GM18867 (cell line): ENCODE measurements around the gene TMOD1.

Source experiments
- ATAC-seq: cut with Tn5 transposase; IDR thresholded peaks from one replicate; pipeline ENCODE4 v1.9.1; 2021; ENCODE audit warnings: mild to moderate bottlenecking, moderate library complexity; ENCODE audit not compliant: unreplicated experiment

TMOD1 gene

DNA sequence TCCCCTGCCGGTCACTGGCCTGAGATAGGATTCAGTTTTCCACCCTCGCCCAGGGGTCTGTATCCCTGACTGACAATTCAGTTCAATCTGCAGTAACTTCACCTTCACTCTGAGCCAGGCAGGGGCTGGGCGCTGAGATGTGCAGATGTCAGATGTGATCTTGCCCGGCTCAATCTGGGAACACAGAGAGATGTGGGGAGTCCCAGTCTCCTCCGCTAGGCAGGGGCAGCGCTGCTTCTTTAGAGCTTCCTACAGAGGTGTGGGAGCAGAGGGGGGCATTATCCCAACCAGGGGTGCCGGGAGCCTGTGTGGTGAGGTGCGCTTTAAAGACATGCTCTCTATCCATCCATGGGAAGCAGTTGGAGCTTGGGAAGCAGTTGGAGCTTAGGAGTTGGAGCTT is 14.6 kb downstream of the TMOD1 start:
- ATAC-seq = no peak

DNA sequence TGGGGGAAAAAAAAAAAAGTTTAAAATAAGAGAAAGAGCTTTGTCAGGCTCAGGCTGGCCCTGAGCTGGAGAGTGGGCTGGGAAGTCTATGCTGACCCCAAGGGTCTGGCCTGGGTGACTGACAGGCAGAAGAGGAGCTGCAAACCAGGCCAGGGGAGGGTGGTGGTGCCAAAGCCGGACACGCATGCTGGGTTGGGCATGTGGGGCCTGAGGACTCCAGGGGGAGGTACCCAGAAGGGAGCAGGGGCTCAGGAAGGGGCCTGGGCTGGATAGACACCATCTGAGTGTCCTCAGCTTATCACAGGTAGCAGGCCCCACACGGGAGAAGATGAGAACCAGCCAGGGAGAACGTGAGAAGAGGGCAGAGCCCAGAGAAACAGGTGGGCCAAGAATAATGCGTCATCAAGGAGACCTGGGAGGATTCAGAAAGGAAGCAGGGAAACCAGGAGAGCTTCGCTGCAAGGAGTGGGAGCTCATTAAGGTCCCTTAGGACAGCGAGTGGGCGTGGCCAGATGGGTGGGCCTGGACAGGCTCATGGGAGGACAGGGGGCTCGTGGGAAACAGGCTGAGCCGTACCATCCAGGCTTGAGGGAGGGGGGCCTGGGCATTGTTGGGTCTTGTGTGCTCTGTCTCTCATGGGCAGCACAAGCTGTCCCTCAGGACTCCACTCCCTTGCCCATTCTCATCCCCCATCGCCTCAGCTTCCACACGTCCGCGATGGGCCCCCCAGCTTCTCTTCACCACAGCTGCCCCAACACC is 16.0 kb downstream of the TMOD1 start:
- ATAC-seq = no peak

DNA sequence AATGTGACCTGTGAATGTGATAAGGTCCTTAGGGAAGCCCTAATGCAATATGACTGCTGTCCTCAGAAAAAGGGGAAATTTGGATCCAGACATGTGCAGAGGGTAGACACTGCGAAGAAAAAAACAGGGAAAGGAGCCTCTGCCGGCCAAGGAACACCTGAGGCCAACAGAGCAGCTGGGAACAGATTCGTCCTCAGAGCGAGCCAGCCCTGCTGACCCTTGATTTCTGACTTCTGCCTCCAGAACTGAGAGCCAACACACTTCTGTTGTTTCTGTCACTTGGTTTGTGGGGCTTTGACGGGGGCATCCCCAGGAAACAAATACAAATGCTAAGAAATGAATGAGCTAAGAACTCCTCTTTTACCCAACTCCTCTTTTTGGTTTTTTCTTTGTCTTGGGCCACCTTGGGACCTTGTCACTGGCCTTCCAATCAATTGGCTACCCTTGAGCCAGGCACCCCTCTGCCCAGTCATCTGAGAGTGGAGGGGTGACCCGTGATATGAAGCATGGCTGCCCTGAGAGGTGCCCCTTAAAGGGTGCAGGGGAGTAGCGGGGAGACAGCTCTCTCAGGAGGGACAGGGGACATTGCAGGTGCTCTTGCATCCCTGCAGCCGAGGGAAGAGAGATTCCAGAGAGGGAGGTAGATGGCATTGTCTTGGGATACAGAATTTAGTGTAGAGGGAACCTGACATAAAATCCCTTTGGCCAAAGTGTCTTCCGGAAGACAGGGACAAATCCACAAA is 16.9 kb downstream of the TMOD1 start:
- ATAC-seq = no peak

DNA sequence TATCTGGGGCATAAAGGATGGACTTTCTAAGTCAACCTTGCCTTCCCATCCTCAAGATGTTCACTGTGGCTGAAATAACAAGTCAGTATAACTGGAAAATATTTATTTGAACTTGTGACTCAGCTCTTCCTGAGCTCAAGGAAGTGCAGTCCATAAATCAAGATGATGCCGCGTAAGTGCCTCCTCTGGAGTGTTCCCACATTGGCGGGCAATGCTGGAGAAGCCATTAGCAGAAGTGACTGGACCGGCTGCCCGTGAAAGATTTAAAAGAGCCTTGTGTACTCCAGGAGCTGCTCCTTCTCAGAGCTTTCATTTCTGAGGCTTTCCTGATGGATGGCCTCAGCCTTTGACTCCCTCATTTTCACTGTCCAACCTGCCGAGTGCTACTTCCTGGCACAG is 17.4 kb downstream of the TMOD1 start:
- ATAC-seq = no peak

DNA sequence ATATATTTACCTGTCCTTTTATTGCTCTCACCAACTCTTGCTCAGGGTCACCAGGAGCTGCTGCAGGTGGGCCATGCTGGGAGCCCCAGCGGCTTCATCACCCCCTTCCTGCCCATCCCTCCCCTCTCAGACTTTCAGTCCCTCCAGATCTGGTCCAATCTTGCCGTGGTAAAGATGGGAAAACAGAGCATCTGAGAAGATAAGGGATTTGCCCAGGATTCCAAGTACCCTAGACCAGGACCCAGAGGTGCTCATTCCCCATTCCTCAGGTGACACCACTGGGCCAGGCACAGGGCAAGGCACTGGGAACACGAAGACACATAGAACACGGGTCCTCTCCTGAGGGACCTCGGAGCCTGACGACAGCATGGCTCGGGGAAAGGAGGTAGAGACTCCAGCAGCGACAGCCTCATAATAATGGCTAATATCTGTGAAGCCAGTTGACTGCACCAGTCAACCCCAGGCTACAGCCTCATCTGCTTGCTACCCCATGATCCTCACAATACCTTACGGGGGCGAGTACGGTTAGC is 18.0 kb downstream of the TMOD1 start:
- no peak for ATAC-seq

DNA sequence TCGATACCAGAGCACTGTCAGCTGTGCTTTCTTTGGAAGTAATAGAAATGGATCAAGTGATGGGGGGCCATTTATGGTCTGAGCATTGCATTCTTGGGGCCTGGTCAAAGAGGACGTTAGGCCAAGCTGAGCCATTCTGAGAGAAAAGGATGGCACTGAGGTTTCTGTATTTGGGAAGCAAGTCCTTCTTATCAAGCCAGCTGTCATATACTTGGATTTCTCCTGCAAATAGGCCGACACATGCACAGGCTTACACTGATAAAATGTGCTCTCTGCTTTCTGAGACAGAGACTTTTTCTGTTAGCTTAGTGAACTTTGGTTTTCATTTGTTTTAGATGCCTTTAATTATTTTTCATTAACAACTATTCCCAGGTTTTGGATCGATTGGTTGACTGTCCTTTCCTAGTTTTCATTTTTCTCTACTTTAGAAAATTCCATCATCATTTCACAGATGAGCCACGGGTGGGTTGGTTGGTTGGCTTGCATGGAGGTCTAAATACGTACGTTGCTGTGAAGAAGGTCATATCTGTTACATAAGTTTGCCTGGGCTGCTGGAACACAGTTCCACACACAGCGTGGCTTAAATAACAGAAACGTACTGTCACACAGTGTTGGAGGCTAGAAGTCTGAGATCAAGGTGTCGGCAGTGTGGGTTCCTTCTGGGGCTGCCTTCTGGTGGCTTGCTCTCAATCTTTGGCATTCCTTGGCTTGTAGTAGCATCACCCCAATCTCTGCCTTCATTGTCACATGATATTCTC is 20.3 kb downstream of the TMOD1 start:
- ATAC-seq = no peak

DNA sequence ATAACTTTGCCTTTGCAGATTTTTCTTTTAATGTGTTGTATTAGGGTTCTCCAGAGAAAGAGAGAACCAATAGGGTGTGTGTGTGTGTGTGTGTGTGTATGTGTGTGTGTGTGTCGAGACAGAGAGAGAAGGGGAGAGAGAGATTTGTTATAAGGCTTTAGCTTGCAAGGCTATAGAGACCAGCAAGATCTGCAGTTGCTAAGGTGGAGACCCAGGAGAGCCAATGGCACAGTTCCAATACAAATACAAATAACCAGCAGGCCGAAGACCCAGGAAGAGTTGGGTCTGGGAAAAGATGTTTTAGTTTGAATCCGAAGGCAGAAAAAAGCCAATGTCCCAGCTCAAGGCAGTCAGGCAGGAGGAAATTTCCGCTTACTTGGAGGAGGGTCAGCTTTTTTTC is 23.0 kb downstream of the TMOD1 start:
- no peak for ATAC-seq

DNA sequence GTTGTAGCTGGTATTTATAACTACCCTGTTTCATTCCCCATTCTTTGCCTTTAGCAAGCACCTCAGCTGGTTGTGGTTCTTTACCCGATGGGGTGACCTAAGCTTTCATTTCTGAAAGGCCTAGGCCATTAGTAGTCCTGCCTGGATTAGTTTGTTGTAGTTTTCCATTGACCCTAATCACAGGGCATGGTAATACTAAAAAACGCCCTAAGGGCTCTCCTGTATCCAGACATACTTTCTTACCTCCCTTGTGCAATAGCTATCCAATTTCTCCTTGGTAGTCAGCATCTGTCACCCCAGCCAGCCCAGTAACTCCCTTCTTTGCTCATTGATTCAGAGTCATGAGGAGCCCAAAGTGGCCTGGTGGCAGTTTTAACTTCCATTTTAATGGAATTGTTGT is 24.0 kb downstream of the TMOD1 start:
- ATAC-seq = no peak

DNA sequence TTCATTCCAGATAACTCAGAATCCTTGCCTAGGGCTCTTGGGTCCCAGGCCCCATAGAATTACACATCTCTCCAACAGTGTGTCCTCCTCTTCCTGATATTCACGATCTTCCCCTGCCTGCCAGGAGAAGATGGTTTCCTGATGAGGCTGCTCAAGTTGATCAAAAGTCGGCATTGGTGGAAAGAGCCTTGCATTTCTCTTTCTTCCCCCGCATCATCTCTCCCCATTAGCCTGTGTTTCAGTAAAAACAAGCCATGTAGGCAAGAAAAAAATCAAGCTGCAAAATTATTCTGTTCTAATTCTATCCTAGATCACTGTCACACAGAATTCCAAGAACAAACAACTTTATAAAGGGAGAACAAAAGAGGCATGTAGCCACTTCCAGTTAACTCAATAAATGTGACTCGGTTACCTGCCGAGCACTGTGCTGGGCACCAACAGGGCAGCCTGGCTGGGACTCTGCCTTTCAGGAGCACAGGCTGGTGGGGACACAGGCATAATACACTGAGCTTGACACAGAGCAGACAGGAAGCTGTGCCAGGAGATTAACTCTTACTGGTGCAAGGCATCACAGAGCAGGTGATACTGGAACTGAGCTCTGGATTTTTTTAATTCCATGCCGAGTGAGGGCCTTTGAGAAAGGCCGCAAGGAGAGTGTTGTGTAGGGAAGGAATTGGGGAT is 25.6 kb downstream of the TMOD1 start:
- no peak for ATAC-seq

DNA sequence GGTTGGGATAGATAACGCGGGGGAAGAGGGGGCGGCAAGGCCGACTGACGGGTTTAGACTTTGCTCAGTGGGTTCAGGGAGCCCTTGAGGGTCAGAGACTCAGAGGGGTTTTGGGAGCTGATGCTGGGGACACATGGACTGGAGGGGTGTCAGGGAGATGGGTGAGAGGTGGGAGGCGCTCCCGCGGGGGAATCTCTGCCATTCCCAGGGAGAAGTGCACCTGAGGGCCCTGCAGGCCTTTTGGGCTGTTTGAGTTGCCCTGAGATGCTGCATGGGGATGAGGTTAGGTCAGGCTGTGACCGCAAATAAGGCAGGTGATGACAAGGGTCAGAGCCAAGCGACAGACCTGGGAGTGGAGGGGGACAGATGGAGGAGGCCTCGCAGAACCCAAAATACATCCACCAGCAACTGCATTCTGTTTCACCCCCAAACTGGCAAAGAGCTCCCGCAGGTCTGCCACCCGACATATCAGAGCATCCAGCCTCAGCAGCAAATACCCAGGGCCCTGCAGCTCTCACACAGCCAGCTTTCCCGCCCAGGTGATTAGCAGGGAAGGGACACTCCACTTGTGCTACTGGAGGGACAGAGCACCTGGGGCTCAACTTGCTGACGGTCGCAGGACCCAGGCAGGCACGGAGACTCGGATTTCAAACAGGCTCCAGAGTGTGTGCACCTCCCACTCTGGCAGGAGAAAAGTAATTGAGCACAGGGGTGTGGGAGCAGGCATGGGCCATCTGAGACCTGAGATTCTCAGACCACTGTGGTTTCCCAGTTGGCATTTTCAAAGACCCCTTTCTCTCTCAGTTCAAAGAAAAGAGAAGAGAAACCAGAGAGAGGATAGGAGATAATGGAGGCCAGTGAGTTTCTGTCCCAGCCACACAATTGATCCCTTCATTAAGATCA is 26.4 kb downstream of the TMOD1 start:
- ATAC-seq = no peak

DNA sequence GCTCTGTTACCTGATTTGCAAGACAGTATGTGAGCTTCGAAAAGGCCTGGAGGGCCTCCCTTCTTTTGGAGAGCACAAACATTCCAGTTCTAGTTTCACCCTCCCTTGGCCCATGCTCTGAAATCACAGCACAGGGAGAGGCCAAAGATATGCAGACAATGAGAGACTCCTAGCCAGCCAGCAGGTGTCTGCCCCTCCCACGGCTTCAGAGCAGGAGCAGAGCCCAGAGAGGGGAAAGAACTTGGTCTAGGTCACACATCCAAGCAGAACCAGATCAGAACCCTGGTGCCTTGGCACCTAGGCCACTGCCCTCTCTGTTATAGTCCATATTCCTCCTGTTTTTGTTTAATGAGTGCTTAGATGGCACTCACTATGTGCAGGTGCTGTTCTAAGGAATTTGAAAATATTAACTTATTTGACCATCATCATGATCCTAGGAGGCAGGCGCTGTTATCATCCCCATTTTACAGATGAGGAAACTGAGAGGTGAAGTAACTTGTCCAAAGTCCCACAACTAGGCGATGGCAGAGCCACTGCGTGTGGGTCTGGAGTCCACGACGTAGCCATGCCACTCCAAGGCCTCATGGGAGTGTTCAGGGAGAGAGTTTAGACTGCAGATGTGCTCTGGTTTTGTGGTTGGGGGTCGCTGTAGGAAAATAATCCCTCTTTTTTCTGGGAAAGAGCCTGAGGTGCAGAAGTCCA is 27.2 kb downstream of the TMOD1 start:
- ATAC-seq = no peak

DNA sequence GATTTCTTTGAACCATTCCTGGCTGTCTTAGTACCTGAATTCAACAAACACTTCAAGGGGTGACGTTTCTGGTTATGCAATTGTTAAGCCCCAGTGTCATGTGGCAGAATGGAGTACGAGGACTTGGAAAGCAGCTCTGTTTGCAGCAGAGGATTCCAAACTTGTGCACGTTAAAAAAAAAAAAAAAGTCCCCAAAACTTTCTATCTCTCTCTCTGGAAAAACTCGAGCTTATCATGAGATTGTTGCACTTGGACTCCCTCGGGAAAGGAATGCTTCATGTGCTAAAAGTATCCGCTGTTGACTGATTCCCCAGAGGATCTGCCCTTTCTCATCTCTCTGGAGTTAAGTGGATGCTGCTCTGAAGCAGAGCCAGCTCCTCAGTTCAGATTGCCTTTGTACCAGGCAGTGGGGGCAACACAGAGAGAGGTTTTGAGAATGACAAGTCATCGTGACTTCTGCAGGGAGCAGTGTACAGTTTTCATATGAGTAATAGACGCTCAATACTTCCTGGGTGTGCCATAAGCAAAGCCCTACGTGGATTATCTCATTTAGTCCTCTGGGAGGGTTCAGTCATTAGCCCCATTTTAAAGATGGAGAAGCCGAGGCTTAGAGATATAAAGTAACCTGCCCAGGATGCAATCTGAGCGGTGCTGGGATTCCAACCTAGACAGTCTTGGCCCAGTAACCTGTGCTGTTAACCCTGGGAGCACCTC is 28.1 kb downstream of the TMOD1 start:
- peak; percentile 90 for ATAC-seq

DNA sequence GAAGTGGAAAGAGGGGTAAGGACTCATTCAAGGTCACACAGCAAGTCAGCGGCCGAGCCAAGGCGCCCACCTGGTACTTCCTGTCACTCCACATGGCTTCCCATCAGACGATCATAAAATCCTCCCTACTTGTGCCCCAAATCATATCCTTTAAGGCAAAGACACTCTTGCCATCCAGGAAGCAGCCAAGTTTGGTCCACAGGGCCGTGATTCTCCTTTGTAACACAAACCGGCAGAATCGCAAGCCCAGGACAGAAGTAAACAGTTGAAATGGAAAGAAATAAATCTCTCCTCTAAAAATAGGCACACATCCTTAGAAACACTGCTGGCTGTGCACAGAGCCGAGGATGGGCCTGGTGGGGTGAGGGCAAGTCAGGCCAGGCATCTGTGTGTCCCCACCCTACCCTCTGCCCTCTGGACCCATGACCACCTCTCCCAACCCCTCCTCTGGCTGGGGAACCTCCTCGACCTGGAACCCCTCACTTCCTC is 30.5 kb downstream of the TMOD1 start:
- ATAC-seq = no peak

DNA sequence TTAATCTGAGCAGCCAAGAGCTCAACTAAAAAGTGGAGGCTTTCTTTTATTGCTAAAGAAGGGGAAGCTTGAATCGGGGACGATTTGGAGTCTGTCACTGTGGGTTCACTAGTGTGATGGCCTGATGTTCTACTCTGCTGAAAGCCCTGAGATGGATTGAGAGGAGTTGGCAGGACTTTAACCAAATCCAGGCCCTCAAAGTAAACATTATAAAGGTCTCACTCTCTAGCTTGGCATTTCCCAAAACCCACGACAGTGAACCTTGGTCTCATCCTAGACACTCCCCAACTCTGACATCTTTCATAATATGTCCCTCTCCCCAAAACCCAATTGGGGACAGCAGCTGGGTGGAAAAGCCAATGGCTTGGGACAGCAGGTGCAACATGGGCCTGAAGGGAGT is 32.7 kb downstream of the TMOD1 start:
- ATAC-seq = no peak

DNA sequence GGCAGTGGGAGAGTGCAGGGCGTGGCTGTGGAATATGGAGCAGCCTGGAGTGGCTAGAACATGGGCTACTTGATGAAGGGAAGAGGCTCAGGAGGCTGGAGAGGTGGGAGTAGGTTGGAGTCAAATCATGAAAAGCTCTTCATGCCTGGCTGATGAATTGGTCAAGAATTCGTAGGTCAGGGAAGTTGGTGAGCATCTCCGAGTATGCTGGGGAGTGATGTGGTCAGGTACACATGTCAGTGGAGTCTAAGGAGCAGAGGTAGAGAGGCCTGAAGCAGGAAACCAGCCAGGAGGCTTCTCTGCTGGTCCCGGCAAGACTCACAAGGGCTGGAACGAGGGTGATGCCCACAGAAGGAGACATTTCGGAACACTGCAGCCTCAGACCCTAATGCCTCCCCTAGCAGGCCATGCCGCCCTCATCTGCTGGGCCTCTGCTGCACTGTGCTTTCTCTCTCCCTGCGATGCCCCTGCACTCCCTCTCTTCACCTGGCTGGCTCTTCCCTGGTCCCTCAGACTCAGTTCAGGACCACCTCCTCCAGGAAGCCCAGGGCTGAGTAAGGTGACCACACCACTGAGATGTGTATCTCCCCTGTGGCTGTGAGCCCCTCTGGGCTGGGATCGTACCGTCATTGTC is 33.6 kb downstream of the TMOD1 start:
- no peak for ATAC-seq

DNA sequence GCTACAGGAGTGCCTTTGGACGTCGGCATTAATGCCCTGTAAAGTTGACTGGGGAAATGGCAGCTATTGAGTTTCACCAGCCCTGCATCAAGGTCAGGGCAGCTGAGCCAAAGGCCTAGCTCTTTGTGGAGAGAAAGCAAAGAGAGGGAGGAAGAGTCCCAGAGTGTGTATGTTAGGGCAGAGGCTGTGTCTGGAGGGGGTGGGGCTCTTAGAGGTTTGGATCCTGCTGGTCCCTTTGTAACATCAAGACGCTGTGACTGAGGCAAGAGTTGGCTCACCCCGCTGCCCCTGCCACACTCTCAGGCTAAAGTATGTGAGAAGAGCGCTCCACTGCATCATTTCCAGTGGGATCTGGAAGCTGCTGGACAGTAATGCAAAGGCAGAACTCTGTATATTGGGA is 34.3 kb downstream of the TMOD1 start:
- no peak for ATAC-seq

DNA sequence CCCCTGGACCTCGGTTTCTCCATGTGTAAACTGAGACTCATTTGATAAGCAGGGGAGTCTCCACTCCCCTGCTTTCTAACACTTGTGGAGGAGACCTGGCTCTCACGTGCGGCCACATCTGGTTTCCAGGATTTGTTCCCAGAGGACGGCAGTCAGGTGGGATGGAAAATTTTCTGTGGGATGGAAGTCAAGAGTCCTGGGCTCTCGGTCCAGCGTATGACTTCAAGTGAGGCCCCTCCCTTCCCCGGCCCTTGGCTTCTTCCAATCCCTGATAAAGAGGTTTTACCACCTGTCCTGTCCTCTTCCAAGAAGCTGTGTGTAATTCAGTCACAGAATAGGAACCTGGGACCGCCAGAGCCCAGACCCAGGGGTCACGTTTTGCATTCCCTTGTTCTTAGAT is 35.0 kb downstream of the TMOD1 start:
- ATAC-seq = no peak

DNA sequence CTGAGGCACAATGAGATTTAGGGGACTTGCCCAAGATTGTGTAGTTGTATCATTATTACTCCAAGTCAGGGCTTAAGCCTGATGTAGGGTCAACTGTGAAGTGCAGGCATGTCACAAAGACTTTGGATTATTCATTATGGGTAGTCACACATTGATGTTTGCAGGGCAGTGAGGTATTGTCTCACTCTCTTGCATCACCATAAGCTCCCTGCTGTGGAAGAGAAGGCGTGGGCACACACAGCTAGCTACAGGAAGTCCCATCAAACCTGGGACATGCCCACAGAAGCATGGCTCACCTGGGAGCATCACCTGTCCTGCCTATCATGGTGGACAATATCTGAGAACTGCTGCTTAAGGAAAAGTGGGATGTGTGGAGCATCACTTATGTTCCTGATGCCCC is 42.1 kb downstream of the TMOD1 start:
- ATAC-seq = no peak
